HG03097 (cell line): ENCODE data around the gene BPHL.
"Not testable (repeated sequence)": the region's sequence is repeated elsewhere in the genome, so short reads cannot be mapped to it uniquely, and the experiment has no call there.

Experiments
- ATAC-seq: cut with Tn5 transposase; IDR thresholded peaks from one replicate; pipeline ENCODE4 v1.9.1; 2021; ENCODE audit not compliant: unreplicated experiment, low FRiP score

The BPHL gene

GRCh38 chr6:3175715-3176402 is 57.3 kb downstream of the BPHL start:
- no peak for ATAC-seq

GRCh38 chr6:3176562-3177355 is 58.2 kb downstream of the BPHL start:
- no peak for ATAC-seq

- ATAC-seq, result not testable (repeated sequence)
Measured at GRCh38 chr6:3178666-3179065, 60.2 kb downstream of the BPHL start.

GRCh38 chr6:3179945-3180344 is 61.4 kb downstream of the BPHL start:
- not testable (repeated sequence) for ATAC-seq

- ATAC-seq, result no peak
Measured at GRCh38 chr6:3181105-3181504, 62.6 kb downstream of the BPHL start.

- no peak for ATAC-seq
Measured at GRCh38 chr6:3183066-3183465, 64.6 kb downstream of the BPHL start.

GRCh38 chr6:3186974-3187382 is 68.5 kb downstream of the BPHL start:
- ATAC-seq, result no peak

GRCh38 chr6:3188262-3188661 is 69.8 kb downstream of the BPHL start:
- ATAC-seq, result no peak

GRCh38 chr6:3189192-3189591 is 70.7 kb downstream of the BPHL start:
- not testable (repeated sequence) for ATAC-seq

- ATAC-seq, result no peak
Measured at GRCh38 chr6:3190056-3190455, 71.5 kb downstream of the BPHL start.

- no peak for ATAC-seq
Measured at GRCh38 chr6:3190779-3191178, 72.3 kb downstream of the BPHL start.

GRCh38 chr6:3193102-3193849 is 74.8 kb downstream of the BPHL start:
- no peak for ATAC-seq

- ATAC-seq, result no peak
Measured at GRCh38 chr6:3194535-3195419, 76.3 kb downstream of the BPHL start.

GRCh38 chr6:3195420-3195694 is 76.8 kb downstream of the BPHL start:
- no peak for ATAC-seq

GRCh38 chr6:3195695-3196497 is 77.4 kb downstream of the BPHL start:
- no peak for ATAC-seq

GRCh38 chr6:3196770-3197169 is 78.3 kb downstream of the BPHL start:
- ATAC-seq, result no peak

- ATAC-seq, result not testable (repeated sequence)
Measured at GRCh38 chr6:3197734-3198133, 79.2 kb downstream of the BPHL start.

- ATAC-seq, result no peak
Measured at GRCh38 chr6:3199382-3199781, 80.9 kb downstream of the BPHL start.

GRCh38 chr6:3200682-3201081 is 82.2 kb downstream of the BPHL start:
- no peak for ATAC-seq

- ATAC-seq, result no peak
Measured at GRCh38 chr6:3201388-3201787, 82.9 kb downstream of the BPHL start.
